Astrocyte of the spinal cord (primary cell): ENCODE results near the gene ADAMTSL4.
"Not testable (repeated sequence)": the region's sequence is repeated elsewhere in the genome, so short reads cannot be mapped to it uniquely, and the experiment has no call there.

Source experiments
- DNase-seq: peaks from one replicate; pipeline ENCODE4 v3.0.0; 2011; ENCODE audit warnings: low read depth, low spot score
- H3K4me3 ChIP-seq: 2 replicates; pipeline ENCODE4 v1.5.1; 2011; ENCODE audit warnings: low read depth, mild to moderate bottlenecking, low read length, moderate library complexity
- in situ Hi-C: cut with HindIII; loops from 2 replicates; pipeline ENCODE4 v1.10.0; 2017; ENCODE audit warnings: low sequenced_read_pairs
- TF ChIP-seq, protein P1 (sequence below): IDR thresholded peaks from 2 replicates; pipeline ENCODE4 v1.5.1; 2012; ENCODE audit warnings: low read depth, mild to moderate bottlenecking, low read length, inconsistent platforms

ADAMTSL4 gene

DNA sequence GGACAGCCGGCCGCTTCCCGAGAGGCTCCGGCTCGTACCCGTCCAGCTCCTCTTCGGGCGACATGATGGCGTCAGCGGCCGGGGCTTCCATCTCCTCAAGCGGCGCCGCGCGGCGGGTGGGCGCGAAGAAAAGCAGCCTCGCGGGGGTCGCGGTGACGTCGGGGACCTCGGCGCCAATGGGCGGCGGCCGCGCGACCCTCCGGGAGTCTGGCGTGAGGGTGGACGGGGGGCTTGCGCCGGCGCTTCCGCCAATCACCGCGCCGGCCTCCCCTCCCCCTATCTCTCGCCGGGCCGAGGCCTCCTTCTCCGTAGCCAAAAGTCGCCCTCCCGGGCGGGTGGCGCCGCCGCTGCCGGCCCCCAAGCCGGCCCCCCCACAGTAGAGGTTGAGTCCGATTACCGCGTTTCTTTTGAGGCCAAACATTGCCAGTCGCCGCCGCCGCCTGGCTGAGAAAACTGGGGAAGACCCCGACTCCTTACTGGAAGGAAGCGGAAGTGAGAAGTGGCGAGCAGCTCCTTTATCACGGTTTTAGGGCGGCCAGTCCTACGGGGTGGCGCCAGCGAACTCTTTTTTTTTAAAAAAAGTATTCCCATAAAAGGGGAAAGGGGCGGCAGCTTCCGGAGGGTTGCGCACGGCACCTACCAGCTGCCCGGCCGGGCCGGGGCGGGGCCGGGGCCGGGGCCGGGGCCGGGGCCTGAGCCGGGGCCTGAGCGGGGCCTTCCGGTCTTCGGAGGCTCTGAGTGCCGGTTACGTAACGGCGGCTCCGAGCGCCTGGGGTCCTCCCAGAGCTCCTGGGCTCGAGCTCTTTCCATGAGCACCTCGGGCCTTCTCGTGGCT lies 30.1 kb downstream of the ADAMTSL4 start, which contains the start of gene MCL1:
Gene MCL1 (minus strand): TSS at position 501 of the 835 bp plus-strand sequence. CDS start 80 bp downstream, at position 421.
- peak; percentile 98 for DNase-seq
- TF ChIP-seq, protein P1, sequence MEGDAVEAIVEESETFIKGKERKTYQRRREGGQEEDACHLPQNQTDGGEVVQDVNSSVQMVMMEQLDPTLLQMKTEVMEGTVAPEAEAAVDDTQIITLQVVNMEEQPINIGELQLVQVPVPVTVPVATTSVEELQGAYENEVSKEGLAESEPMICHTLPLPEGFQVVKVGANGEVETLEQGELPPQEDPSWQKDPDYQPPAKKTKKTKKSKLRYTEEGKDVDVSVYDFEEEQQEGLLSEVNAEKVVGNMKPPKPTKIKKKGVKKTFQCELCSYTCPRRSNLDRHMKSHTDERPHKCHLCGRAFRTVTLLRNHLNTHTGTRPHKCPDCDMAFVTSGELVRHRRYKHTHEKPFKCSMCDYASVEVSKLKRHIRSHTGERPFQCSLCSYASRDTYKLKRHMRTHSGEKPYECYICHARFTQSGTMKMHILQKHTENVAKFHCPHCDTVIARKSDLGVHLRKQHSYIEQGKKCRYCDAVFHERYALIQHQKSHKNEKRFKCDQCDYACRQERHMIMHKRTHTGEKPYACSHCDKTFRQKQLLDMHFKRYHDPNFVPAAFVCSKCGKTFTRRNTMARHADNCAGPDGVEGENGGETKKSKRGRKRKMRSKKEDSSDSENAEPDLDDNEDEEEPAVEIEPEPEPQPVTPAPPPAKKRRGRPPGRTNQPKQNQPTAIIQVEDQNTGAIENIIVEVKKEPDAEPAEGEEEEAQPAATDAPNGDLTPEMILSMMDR, result no peak
- in situ Hi-C loops, result no loop called here
- H3K4me3 ChIP-seq, result peak within 1 kb of the TSS; percentile 83

DNA sequence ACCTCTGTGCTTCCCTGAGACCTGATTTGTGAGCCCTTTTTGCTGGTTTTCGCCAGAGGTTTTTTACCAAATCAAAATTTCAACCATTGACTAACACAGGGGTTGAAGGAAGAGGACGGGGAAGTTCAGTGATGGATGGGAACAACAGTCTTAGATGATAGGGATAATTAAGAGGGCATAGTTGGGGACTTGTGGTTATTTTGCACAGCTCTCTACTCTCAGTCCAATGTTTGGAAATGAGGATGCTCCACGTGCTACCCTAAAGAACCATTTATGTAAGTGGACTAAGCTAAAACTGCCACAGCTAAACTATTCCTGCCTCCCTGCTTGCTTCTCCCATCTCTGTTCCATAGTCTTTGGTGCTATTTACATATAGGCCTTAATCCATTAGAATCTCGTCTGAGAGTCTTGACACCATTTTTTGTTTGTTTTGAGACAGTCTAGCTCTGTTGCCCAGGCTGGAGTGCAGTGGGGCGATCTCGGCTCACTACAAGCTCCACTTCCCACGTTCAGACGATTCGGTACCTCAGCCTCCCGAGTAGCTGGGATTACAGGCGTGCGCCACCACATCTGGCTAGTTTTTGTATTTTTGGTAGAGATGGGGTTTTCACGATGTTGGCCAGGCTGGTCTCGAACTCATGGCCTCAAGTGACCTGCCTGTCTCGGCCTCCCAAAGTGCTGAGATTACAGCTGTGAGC lies 30.9 kb downstream of the ADAMTSL4 start:
- in situ Hi-C loops, result no loop called here
- TF ChIP-seq, protein P1, result no peak
- DNase-seq, result no peak
- peak overlapping the region; percentile 38 for H3K4me3 ChIP-seq

DNA sequence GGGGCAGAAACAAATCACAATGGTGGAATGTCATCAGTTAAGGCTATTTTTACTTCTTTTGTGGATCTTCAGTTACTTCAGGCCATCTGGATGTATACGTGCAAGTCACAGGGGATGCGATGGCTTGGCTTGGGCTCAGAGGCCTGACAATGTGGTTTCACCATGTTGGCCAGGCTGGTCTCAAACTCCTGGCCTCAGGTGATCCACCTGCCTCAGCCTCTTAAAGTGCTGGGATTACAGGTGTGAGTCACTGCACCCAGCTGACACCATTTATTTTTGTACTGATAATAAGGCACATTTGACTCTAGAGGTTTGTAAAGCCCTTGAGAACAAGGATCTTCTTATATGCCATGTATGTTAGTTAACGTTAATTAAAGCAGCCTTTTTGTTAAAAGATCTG lies 31.8 kb downstream of the ADAMTSL4 start:
- H3K4me3 ChIP-seq, in situ Hi-C loops, DNase-seq: not testable (repeated sequence)

DNA sequence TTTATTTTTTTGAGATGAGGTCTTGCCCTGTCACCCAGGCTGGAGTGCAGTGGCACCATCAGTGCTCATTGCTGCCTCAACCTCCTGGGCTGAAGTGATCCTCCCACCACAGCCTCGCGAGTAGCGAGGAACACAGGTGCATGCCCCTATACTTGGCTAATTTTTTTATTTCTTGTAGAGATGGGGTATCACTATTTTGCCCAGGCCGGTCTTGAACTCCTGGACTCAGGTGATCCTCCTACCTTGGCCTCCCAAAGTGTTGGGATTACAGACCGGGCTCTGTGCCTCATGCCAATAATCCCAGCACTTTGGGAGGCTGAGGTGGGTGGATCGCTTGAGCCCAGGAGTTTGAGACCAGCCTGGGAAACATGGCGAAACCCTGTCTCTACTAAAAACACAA lies 32.2 kb downstream of the ADAMTSL4 start:
- H3K4me3 ChIP-seq, in situ Hi-C loops: not testable (repeated sequence)

DNA sequence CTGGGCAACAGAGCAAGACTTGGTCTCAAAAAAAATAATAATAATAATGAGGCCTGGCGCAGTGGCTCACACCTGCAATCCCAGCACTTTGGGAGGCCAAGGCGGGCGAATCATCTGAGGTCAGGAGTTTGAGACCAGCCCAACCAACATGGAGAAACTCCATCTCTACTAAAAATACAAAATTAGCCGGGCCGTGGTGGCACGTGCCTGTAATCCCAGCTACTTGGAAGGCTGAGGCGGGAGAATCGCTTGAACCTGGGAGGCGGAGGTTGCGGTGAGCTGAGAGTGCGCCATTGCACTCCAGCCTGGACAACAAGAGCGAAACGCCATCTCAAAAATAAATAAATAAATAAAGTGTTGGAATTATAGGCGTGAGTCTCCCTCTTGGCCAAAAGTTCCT lies 32.8 kb downstream of the ADAMTSL4 start:
- DNase-seq, H3K4me3 ChIP-seq, in situ Hi-C loops: not testable (repeated sequence)

More for the DNA sequence above, 32.2 kb downstream of the ADAMTSL4 start:
- not testable (repeated sequence) for DNase-seq

DNA sequence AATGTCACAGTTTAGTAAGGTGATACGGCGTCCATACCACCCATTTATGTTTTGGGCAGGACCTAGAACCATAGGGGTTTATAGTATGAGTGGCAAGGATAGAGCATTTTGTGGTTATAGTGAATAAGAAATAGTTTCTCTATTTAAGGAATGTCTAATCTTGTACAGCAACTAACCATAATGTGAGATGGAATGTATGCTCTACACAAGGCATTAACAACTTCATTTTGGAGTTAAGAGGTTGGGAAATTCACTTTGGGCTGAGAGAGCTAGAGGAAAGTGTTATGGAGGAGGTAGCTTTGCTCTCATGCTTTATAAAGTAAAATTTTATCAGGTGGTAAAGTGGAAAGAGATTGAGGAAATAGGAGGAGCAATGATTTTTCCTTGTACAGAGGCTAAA lies 33.2 kb downstream of the ADAMTSL4 start:
- no peak for DNase-seq
- in situ Hi-C loops, result no loop called here
- no peak overlapping the region for H3K4me3 ChIP-seq
- TF ChIP-seq, protein P1, result no peak

DNA sequence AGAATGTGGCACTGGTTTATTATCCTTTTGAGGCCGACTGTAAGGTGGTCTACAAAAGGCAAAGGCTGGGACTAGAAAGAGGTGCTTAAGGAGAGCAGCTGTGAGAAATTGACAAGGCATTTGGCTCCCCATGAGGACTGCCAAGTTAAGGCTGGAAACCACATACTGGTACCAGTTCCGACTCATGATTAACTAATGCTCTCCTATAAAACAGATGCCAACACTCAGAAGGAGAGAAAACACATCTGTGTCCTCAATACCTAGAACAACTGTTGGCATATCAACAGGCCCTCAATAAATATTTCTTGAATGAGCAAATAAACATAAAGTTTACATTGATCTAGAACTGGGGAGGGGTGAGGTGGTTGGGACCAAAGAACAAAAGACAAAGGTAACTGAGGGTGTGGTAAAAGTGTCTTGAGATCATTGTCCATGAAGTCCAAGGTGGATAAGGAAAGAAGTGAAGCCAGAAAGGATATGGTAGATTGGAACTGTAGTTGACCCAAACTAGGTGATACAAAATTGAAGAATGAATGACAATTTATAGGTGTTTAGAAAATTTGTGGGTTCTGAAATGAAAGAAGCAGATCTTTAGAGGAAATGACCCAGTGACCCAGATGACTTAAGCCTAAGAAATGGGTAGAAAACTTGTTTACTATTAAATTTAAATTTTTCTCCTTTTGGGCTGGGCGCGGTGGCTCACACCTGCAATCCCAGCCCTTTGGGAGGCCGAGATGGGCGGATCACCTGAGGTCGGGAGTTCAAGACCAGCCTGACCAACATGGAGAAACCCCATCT lies 47.1 kb downstream of the ADAMTSL4 start:
- peak; percentile 31 for DNase-seq
- in situ Hi-C loops, result no loop called here
- TF ChIP-seq, protein P1, result no peak
- H3K4me3 ChIP-seq, result no peak overlapping the region
